PFSK-1 (cell line): ENCODE measurements around the gene ELMO1.

ENCODE experiments used
- FOXP2 ChIP-seq: optimal IDR thresholded peaks from 2 replicates; pipeline ENCODE3; 2011; ENCODE audit warnings: borderline replicate concordance, control low read depth, inconsistent platforms; ENCODE audit not compliant: insufficient read depth; ENCODE audit errors: extremely low read length, extremely low read depth
- POLR2AphosphoS5 ChIP-seq: IDR thresholded peaks from 2 replicates; pipeline ENCODE4 v1.6.1; 2012; ENCODE audit warnings: low read depth, mild to moderate bottlenecking, control low read depth, low read length, moderate library complexity
- SIN3A ChIP-seq: IDR thresholded peaks from 2 replicates; pipeline ENCODE4 v1.6.1; 2012; ENCODE audit warnings: mild to moderate bottlenecking, low read length, moderate library complexity, borderline replicate concordance; ENCODE audit not compliant: insufficient read depth
- TAF1 ChIP-seq: IDR thresholded peaks from 2 replicates; pipeline ENCODE4 v1.6.1; 2012; ENCODE audit warnings: low read length, control low read depth, borderline replicate concordance; ENCODE audit not compliant: insufficient read depth
- TF ChIP-seq, protein P1 (sequence below), 2 experiments: IDR thresholded peaks; 2 replicates each; pipeline versions ENCODE4 v1.6.1 to v1.8.0; 2011 to 2012; ENCODE audit warnings: low read depth in 2 of 2, low read length in 2 of 2, control low read depth in 1 of 2, inconsistent platforms in 1 of 2, mild to moderate bottlenecking in 1 of 2, moderate library complexity in 1 of 2; ENCODE audit not compliant: insufficient read depth in 1 of 2

The ELMO1 gene

DNA sequence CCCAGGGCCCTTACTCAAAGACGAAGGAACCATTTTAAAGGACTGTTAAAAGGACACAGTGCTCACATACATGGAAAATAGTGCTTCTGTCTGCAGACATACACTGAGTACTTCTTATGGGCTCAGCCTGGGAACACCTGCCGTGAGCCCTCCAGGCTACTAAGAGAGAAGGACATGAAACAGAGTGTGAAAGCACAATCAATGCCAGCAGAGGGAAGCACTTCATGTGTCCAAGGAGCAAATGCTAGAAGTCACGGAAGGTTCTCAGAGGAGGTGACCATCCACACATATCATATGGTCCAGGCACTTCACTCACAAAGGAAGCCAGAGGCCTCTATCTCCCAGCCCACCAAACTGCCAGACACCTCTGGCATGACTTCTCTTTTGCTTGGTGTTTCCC lies 15.5 kb downstream of the ELMO1 start:
- TF ChIP-seq SIN3A: no peak

DNA sequence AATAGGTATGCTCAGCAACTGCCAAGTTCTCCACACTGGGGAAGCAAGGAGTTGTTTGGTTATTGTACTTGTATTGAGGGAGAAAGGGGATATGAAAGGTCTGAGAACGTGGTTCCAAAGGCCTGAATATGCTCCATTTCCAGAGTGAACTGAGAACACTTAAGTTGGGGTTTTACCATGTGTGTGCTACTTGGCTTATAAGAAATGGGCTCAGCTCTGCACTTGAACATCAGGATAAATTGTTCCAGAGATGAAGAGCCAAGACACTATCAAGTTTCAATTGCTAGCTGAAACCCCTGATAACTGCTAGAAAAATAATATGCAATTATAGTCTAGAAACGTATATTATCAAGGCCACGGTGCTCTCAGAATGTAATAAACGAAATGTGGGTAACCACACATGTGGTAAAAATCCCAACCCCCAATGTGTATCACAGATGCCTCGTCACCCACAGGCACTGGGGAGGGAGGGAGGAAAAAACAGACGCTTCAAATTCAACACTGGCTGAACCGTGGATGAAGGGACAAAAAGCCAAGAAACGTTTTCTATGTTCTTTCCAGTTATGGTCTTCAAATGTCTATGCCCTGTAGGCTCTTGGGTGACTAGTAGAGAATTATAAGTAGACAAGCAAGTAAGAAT lies 16.3 kb downstream of the ELMO1 start:
- TF ChIP-seq FOXP2: no peak
- TF ChIP-seq, protein P1, sequence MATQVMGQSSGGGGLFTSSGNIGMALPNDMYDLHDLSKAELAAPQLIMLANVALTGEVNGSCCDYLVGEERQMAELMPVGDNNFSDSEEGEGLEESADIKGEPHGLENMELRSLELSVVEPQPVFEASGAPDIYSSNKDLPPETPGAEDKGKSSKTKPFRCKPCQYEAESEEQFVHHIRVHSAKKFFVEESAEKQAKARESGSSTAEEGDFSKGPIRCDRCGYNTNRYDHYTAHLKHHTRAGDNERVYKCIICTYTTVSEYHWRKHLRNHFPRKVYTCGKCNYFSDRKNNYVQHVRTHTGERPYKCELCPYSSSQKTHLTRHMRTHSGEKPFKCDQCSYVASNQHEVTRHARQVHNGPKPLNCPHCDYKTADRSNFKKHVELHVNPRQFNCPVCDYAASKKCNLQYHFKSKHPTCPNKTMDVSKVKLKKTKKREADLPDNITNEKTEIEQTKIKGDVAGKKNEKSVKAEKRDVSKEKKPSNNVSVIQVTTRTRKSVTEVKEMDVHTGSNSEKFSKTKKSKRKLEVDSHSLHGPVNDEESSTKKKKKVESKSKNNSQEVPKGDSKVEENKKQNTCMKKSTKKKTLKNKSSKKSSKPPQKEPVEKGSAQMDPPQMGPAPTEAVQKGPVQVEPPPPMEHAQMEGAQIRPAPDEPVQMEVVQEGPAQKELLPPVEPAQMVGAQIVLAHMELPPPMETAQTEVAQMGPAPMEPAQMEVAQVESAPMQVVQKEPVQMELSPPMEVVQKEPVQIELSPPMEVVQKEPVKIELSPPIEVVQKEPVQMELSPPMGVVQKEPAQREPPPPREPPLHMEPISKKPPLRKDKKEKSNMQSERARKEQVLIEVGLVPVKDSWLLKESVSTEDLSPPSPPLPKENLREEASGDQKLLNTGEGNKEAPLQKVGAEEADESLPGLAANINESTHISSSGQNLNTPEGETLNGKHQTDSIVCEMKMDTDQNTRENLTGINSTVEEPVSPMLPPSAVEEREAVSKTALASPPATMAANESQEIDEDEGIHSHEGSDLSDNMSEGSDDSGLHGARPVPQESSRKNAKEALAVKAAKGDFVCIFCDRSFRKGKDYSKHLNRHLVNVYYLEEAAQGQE (IDR thresholded peaks at IDR 0.05; ENCODE audit: insufficient read depth in 1 of 2, low read depth in 2 of 2, low read length in 2 of 2): no peak
- TF ChIP-seq POLR2AphosphoS5: no peak
- TF ChIP-seq TAF1: no peak
- no peak for TF ChIP-seq SIN3A

DNA sequence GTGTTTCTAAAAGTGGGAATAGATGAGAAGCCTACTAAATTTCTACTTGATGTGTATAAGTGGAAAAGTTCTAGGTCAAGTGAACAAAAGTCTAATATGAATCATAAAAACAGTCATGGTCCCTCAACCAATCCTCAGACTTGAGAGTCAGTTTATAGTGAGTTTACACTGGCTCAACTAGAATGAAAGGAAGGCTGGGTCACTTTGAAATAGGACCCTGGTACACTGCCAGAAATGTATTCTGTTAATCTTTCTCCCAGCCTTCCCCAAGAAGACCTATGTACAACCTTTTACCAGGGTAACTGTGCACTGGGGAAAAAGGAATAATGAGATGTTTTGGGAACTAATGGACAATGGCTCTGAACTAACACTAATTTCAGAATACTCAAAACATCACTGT lies 17.3 kb downstream of the ELMO1 start:
- no peak for TF ChIP-seq POLR2AphosphoS5
- TF ChIP-seq, protein P1 (IDR thresholded peaks at IDR 0.05; ENCODE audit: insufficient read depth in 1 of 2, low read depth in 2 of 2, low read length in 2 of 2): no peak
- no peak for TF ChIP-seq FOXP2
- no peak for TF ChIP-seq SIN3A
- TF ChIP-seq TAF1: no peak

DNA sequence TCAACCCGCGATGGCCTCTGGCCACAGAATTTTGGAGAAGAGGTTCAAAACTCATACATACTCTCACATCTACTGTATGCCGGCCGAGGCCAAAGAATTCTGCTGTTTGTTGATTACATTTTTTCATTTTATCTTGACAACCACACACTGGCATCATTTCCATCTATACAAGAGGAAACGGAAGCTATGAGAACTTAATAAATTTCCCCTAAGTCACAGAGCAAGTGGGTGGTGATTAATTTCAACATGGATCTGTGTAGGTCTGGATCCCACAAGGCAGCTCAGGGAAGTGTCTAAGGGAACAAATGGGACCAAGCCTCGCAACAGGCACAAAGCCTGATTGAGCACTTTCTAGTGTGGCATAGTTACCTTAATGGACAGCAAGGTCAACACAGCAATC lies 18.0 kb downstream of the ELMO1 start:
- TF ChIP-seq POLR2AphosphoS5 (no peak), FOXP2 (no peak), TAF1 (no peak), SIN3A (no peak)
- TF ChIP-seq, protein P1 (IDR thresholded peaks at IDR 0.05; ENCODE audit: insufficient read depth in 1 of 2, low read depth in 2 of 2, low read length in 2 of 2): no peak

DNA sequence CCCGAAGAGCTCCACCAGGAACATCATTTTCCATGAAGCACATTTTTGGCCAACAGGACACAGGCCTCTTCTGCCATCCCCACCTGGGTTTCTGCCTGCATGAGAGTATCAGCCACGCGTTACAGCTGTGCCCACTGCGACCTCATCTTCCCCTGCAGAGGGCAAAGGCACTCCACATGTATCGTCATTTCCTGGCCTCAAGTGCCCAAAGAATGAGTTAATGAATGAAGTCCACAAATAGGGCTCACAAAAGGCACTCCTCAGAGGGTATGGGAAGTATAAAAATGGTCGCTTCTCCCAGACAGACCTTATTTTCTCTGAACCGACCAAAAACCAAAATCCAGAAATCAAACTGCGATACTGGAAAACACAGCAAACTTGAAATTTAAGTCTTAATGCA lies 18.5 kb downstream of the ELMO1 start:
- no peak for TF ChIP-seq FOXP2
- no peak for TF ChIP-seq TAF1
- TF ChIP-seq POLR2AphosphoS5: no peak
- TF ChIP-seq SIN3A: no peak
- TF ChIP-seq, protein P1 (IDR thresholded peaks at IDR 0.05; ENCODE audit: insufficient read depth in 1 of 2, low read depth in 2 of 2, low read length in 2 of 2): no peak

DNA sequence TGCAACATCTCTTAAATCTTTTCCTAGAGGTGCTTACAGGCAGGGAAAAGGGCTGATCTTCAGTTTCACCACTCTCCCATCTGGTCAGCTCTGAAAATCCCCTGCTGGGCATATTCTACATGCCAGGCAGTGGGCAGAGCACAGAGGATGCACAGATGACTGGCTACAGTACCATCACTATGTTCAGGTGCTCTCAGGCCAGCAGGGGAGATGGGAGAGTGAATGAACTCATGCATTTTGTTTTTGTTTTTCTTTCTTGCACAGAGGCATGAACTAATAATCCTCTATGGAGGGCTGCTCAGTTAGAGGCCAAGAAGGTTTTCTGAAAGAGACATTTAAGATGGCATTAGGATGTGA lies 19.3 kb downstream of the ELMO1 start:
- TF ChIP-seq POLR2AphosphoS5: no peak
- no peak for TF ChIP-seq TAF1
- TF ChIP-seq SIN3A: no peak
- TF ChIP-seq, protein P1 (IDR thresholded peaks at IDR 0.05; ENCODE audit: insufficient read depth in 1 of 2, low read depth in 2 of 2, low read length in 2 of 2): no peak
- no peak for TF ChIP-seq FOXP2
